GM12872 (cell line): ENCODE results near the gene MACROH2A1.

ENCODE experiments used
- TF ChIP-seq, protein P1 (sequence below): IDR thresholded peaks from 3 replicates; pipeline ENCODE4 v1.5.1; 2011; ENCODE audit warnings: low read depth, mild to moderate bottlenecking, low read length, moderate library complexity; ENCODE audit not compliant: insufficient read depth

Gene MACROH2A1

DNA sequence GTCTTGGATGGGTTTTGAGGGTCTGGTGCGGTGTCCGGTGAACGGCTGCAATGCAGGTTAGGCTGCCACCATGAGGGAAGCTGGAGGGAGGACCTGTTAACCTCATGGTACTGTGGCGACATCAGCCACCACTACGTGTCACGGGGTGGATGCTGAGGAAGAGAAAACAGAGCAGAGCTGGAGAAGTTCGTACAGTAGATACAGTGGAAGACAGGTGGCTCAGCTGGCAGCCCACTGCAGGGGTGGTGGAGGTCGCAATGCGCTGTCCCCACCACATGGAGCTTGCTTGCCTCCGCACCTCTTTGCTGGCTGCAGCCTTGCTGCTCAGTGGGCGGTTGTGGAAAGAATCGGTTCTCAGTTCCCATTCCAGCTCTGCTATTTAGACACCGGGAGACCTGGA, 45.3 kb upstream of the MACROH2A1 start:
- TF ChIP-seq, protein P1, sequence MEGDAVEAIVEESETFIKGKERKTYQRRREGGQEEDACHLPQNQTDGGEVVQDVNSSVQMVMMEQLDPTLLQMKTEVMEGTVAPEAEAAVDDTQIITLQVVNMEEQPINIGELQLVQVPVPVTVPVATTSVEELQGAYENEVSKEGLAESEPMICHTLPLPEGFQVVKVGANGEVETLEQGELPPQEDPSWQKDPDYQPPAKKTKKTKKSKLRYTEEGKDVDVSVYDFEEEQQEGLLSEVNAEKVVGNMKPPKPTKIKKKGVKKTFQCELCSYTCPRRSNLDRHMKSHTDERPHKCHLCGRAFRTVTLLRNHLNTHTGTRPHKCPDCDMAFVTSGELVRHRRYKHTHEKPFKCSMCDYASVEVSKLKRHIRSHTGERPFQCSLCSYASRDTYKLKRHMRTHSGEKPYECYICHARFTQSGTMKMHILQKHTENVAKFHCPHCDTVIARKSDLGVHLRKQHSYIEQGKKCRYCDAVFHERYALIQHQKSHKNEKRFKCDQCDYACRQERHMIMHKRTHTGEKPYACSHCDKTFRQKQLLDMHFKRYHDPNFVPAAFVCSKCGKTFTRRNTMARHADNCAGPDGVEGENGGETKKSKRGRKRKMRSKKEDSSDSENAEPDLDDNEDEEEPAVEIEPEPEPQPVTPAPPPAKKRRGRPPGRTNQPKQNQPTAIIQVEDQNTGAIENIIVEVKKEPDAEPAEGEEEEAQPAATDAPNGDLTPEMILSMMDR: no peak

DNA sequence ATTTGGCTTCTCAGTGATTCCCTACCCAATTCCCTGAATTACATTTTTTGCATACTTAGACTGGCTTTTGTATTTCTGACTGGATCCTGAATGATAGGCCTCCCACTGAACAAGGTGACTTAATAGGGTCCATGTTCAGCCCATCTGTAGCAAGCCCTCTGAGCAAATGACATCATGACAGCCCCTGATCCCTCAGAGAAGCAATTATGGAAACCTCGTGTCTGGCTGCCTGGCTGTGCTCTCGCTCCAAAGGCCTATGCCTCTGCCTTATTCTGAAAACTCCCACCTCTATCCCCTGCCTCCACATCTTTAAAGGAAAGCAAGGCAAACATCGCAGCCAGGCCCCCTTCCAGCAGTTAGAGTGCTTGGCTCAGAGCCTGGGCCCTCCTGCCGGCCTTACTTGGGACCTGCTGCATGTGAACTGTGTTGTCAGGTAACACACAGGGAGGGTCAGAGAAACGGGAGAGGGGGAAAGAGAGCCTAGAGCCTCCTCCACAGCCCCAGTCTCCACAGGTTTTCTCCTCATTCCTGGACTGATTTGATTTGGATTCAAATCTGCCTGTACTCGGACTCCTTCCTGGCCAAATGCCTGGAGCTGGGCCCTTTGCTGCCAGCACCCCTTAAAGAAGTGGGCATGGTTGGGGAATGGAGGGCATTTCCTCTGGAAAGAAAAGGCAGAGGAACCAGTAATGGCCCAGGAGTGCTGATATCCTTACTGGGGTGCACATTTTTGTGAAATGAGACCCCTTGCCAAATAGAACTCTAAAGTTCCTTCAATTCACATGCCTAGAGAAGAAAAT, 44.3 kb upstream of the MACROH2A1 start:
- TF ChIP-seq, protein P1: no peak

DNA sequence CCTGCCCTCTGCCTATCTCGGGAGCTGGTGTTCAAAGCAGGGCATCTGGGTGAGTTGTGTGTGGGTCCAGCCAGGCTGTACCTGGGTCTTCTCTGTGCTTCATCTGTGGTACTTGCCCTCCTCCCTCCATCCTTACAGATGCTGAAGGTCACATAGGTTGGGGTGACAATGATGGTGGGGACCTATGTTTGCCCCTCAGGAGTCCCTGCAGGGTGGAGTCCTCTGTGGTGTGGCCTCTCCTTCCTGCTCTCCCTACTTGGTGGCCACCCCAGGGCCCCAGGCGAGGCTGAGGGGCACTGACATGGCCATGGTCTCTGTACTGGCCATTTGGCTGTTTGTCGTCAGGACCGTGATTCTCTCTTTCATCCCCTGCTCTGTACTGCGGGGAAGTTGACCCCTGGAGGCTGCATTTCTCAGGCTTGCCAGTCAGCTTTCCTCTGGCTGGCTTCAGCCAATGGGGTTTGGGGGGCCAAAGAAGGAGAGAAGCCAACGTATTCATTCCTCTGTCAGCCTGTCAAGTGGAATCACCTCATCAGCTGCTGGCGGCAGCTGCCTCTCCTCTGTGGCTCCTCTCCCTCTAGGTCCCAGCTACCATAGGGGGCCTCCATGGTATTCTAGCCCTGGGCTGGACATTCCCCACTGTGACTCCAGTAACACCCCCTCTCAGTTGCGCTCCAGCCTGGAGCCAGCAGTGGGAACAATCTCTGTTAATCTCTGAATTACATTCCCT, 43.6 kb upstream of the MACROH2A1 start:
- TF ChIP-seq, protein P1: no peak

DNA sequence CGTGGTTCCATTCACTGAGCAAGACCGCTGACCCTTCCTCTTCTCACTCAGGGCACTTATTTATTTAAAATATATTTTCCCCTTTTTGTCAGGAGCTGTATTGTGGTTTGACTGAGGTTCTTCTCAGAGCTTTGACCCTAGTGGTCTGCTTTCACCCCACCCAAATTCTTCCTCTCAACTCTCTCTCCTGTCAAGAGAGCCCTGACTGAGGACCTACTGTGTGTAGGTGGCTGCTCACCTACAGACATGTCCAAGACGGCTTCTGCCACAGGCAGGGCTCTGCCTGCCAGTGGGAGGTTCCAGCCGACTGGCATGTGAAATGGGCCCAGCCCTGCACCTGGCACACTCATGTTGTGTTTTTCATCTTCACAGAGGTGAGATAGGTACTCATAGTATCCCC, 42.9 kb upstream of the MACROH2A1 start:
- TF ChIP-seq, protein P1: no peak

DNA sequence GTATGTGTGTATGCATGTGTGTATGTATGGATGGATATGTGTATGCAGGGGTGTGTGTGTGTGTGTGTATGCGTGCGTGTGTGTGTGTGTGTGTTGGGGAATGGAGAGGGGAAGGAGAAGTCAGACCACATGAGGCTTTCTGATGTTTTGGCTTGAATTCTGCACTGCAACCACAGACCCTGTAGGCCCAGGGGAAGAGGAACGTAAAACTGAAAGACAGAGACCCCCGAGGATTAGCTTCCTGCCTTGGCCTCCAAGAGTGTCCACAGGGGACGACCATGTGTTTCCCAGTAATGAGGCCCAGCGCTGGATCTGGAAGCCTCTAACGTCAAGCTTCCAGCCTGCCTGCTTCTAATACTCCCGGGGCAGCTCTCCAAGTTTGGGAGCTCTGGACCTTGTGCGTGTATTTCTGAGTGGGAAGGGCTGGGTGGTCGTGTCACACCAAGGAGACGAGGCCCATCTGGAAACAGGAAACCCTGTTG, 42.4 kb upstream of the MACROH2A1 start:
- TF ChIP-seq, protein P1: no peak

DNA sequence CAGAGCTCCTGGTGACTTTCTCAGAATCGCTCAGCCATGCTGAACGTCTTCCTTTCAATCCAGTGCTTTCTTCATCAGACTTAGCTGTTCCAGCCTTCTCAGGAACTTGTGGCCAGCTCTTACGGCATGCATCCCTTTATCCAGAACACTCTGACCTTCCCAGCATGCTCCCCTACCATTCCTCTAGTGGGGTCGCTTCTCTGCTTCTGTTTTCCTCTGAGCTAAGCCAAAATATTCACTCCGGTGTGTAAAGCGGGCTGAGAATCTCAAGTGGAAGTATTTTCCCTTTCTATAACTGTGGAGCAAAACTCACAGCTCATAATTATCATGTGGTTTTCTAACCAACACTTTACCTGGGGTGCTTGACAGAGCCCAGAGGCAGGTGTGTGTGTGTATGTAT, 41.9 kb upstream of the MACROH2A1 start:
- TF ChIP-seq, protein P1: no peak

DNA sequence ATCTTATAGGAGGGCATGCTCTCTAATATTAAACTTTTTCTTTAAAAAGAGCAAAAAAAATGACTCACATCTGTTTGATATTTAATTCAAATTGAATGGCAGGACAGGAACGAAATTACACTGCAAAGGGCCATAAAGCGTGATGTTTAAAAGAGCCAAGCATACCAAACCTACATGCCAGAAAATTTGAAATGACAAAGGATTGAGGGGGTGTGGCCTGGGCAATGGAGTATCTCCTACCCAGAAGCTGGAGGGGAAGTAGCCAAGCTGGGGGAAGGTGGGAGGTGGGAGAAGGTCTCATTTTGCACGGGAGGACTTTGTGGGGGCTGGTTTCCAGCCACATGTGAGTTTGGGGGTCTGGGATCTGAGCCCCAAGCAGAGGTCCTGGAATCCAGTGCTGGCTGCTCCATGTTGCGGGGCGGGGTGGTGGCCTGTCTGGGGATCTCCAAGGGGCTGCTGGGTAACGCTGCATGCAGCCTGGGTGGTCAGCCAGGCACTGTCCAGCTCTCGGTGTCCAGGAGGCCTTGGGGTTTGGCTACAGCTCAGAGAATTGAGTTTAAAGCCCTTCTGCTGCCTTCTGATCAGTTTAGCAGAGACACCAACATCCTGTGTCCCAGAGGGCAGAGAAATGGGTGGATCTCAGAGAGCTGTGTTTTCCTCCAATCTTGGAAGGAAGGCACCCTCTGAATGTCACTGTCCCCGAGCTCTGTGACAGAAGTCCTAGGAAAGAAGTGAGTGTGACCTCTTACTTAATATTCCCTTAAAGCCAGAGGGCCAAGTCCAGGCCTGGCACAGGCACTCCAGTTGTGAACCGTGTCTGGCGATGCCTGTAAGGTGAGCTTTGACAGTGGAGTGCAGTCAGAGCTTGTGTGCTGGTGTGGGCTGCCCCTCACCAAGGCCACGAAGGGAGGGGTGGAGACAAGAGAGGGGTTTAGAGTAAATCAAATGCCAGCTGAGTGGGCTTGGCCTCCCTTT, 40.5 kb upstream of the MACROH2A1 start:
- TF ChIP-seq, protein P1: no peak
